ENCODE measurements around the gene SLC25A20. TPM values are rescaled to one million over a fixed set of nuclear protein-coding genes. Genes with fewer than 3 reads are reported as not detected.
"Not testable (repeated sequence)": the region's sequence is repeated elsewhere in the genome, so short reads cannot be mapped to it uniquely, and the experiment has no call there.

The SLC25A20 gene
- total RNA-seq, 2 experiments from 2014 or later, result 14.8 to 16.8 TPM

DNA sequence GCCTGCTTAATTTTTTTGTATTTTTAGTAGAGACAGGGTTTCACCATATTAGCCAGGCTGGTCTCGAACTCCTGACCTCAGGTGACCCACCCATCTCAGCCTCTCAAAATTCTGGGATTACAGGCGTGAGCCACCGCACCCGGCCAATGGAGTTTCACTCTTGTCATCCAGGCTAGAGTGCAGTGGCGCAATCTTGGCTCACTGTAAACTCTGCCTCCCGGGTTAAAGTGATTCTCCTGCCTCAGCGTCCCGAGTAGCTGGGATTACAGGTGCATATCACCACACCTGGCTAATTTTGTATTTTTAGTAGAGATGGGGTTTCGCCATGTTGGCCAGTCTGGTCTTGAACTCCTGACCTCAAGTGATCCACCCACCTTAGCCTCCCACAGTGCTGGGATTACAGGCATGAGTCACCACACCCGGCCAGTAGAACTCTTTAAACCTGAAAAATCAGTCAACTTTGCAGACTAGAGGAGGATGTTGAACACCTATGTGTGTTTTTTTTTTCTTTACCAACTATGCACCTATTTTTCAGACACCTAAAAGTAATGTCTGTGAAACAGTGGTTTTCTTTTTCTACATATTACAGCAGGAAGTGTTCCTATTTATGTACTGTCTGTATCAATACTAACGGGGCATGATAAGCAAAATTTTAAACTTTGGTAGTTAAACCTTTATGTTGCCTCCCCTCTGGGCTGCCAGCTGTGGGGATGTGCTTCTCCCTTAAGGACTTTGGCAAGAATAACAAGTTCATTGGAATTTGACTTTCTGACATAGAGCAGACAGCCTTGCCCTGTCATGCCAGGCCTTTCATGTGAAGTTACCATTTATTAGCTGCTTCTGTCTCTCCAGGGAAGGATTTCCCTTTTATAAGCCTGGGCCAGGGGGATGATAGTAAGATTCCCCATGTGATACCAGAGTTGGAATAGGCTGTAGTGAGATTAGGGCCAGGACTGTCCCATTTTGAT is 28.0 kb upstream of the SLC25A20 start:
- peak; percentile 55 for ATAC-seq
- intact Hi-C loops (cut with micrococcal nuclease), result no loop called here
- DNase-seq, result peak; percentile 53
- CTCF ChIA-PET, result interaction anchor here (0.9 to 1.1 kb wide), 2 partner anchors 21 to 62 kb away, joined by 3 read pairs; no protein-coding TSS in a partner anchor
- TF ChIP-seq CTCF (IDR thresholded peaks at IDR 0.05), result no peak
- no peak overlapping the region for H3K4me3 Mint-ChIP-seq
- no peaks in the 10 kb centered on the region for H3K9me3 Mint-ChIP-seq
- peaks cover 61% of the 10 kb centered on the region for H3K4me1 Mint-ChIP-seq (ENCODE audit: low read depth)
- POLR2A ChIA-PET, result interaction anchor here (4.7 kb wide), 1 partner anchor 8 kb away, joined by 35 read pairs; the partner anchor contains the start of gene ARIH2
- peak overlapping the region; percentile 58 for H3K27ac Mint-ChIP-seq
- H3K27me3 Mint-ChIP-seq, result no peaks in the 10 kb centered on the region
- peaks cover 61% of the 10 kb centered on the region for H3K36me3 Mint-ChIP-seq (ENCODE audit: low read depth)

GRCh38 chr3:48919215-48920138 is 20.8 kb upstream of the SLC25A20 start:
- DNase-seq, result peak; percentile 81
- ATAC-seq, result peak; percentile 43
- peaks cover 26% of the 10 kb centered on the region for H3K4me1 Mint-ChIP-seq (ENCODE audit: low read depth)
- intact Hi-C loops (cut with micrococcal nuclease), result no loop called here
- H3K9me3 Mint-ChIP-seq, result no peaks in the 10 kb centered on the region
- ChIA-PET CTCF (interaction anchor here (0.8 to 2.4 kb wide), 8 partner anchors 9 to 106 kb away, joined by 3 to 13 read pairs (median 4); partner anchors contain the start of gene SLC25A20), POLR2A (interaction anchor here (0.7 to 3.2 kb wide), 24 partner anchors 10 to 619 kb away, joined by 3 to 35 read pairs (median 4); partner anchors contain the start of genes CELSR3, IMPDH2, NDUFAF3 and NME6)
- H3K36me3 Mint-ChIP-seq (ENCODE audit: low read depth), result peaks cover 20% of the 10 kb centered on the region
- no peaks in the 10 kb centered on the region for H3K27me3 Mint-ChIP-seq
- no peak for TF ChIP-seq CTCF (IDR thresholded peaks at IDR 0.05)
- peak overlapping the region; percentile 99 for H3K27ac Mint-ChIP-seq
- H3K4me3 Mint-ChIP-seq, result peak overlapping the region; percentile 90

DNA sequence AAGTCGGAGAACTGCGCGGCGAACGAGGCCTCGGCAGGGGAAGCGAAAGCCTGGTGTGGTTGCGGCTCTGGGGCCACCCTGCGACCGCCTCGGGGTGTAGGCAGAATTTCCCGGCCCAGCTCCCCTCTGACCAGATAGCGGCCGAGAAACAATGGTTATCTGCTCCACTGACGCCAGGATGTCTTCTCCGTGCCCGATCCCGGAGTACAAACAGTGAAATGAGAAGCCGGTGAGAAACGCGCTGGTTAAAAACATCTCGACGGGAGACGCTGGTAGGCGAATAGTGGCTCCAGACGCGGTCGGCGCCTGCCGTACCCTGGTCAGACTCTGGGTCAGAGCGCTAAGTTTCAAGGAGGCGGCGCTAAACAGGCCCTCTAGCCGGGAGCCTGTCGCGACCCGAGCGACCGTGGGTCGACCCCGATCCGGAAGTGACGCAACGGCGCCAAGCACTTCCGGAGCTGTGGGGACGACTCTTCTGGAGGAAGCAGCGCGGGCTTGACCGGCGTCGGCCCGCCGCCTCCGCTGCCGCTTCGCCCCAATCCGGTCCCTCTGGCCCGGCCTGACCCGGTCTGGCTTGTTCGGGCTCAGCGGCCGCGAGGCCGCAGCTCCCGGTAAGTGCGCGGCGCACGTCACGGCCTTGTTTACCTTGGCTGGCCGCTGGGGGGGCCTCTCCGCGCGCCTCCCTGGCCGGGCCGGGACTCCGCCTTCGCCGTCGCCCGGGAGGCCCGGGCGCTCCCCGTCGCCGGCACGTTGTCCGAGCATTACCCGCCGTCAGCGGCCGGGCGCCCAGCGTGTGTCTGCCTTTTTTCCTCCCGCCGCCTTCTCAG is 19.9 kb upstream of the SLC25A20 start, which contains the start of gene ARIH2:
TSS of gene ARIH2 (plus strand) at position 455 of the 827 bp plus-strand sequence. CDS start 8,717 bp downstream, outside the sequence.
- no peaks in the 10 kb centered on the region for H3K9me3 Mint-ChIP-seq
- peak within 1 kb of the TSS; percentile 99 for H3K27ac Mint-ChIP-seq
- peaks cover 17% of the 10 kb centered on the region for H3K36me3 Mint-ChIP-seq (ENCODE audit: low read depth)
- peak; percentile 39 for TF ChIP-seq CTCF (IDR thresholded peaks at IDR 0.05)
- ATAC-seq, result peak; percentile 79
- POLR2A ChIA-PET, result interaction anchor here (0.7 to 3.2 kb wide), 26 partner anchors 9 to 618 kb away, joined by 3 to 35 read pairs (median 4); partner anchors contain the start of genes CELSR3, IMPDH2, NDUFAF3 and NME6
- intact Hi-C loops (cut with micrococcal nuclease), result no loop called here
- CTCF ChIA-PET, result interaction anchor here (0.8 to 2.4 kb wide), 7 partner anchors 10 to 105 kb away, joined by 3 to 13 read pairs (median 4); partner anchors contain the start of gene SLC25A20
- peaks cover 26% of the 10 kb centered on the region for H3K4me1 Mint-ChIP-seq (ENCODE audit: low read depth)
- DNase-seq, result peak; percentile 93
- H3K4me3 Mint-ChIP-seq, result peak within 1 kb of the TSS; percentile 90
- H3K27me3 Mint-ChIP-seq, result no peaks in the 10 kb centered on the region

DNA sequence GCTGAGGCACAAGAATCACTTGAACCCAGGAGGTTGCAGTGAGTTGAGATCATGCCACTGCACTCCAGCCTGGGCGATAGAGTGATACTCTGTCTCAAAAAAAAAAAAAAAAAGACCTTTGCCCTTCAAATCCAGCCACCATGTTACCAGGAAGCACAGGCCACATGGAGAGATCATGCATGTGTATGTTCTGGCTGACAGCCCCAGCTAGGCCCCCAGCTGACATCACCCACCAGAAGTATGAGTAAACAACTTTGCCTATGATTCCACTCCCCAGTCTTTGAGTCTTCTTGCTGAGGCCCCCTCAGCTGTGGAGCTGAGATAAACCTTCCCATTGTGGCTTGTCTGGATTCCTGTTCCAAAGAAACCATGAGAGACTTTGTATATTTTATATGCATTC is 16.6 kb upstream of the SLC25A20 start:
- TF ChIP-seq CTCF (IDR thresholded peaks at IDR 0.05), result no peak
- DNase-seq, result peak; percentile 55
- H3K9me3 Mint-ChIP-seq, result no peaks in the 10 kb centered on the region
- no peak for ATAC-seq
- H3K27ac Mint-ChIP-seq, result peak overlapping the region; percentile 76
- POLR2A ChIA-PET, result interaction anchor here (1.1 to 1.6 kb wide), 2 partner anchors 17 to 106 kb away, joined by 5 read pairs; partner anchors contain the start of genes NDUFAF3 and SLC25A20
- CTCF ChIA-PET, result no interaction called here
- no peaks in the 10 kb centered on the region for H3K27me3 Mint-ChIP-seq
- H3K36me3 Mint-ChIP-seq (ENCODE audit: low read depth), result peaks cover 9% of the 10 kb centered on the region
- intact Hi-C loops (cut with micrococcal nuclease), result no loop called here
- H3K4me1 Mint-ChIP-seq (ENCODE audit: low read depth), result peaks cover 18% of the 10 kb centered on the region
- no peak overlapping the region for H3K4me3 Mint-ChIP-seq

GRCh38 chr3:48907026-48907425 is 8.3 kb upstream of the SLC25A20 start:
- H3K4me1 Mint-ChIP-seq (ENCODE audit: low read depth); H3K9me3 Mint-ChIP-seq; CTCF ChIA-PET; H3K36me3 Mint-ChIP-seq (ENCODE audit: low read depth); H3K27ac Mint-ChIP-seq; H3K27me3 Mint-ChIP-seq; ATAC-seq; POLR2A ChIA-PET; intact Hi-C loops (cut with micrococcal nuclease); DNase-seq; H3K4me3 Mint-ChIP-seq: not testable (repeated sequence)
